GM12878 (cell line): ENCODE measurements around the gene CHCHD3. TPM values are rescaled to one million over a fixed set of nuclear protein-coding genes. Genes with fewer than 3 reads are reported as not detected.

Experiments used
- ATAC-seq: fragments of 200-7000 bp; cut with Tn5 transposase; 3 replicates; pipeline ENCODE4 v1.9.1; 2020; ENCODE audit warnings: mild to moderate bottlenecking, moderate library complexity
- BruUV-seq: library from RNA; stranded (reverse); fragments of 400-500 nt; replicated peaks from 2 replicates; lab custom pipeline; 2021; lab: Mats Ljungman, UMichigan
- CTCF ChIA-PET: fragments of 300-600 bp; sonication (Branson Sonifier 250); formaldehyde crosslinking; extraction: SDS; loops from one replicate; lab custom pipeline; 2021; ENCODE audit warnings: inconsistent platforms; lab: Yijun Ruan, JAX
- POLR2A ChIA-PET: fragments of 350-600 bp; formaldehyde crosslinking; extraction: SDS; loops from one replicate; lab custom pipeline; 2021; ENCODE audit warnings: inconsistent platforms; lab: Charles Lee
- RAD21 ChIA-PET: fragments of 300-600 bp; sonication (Branson Sonifier 250); formaldehyde crosslinking; loops from one replicate; lab custom pipeline; 2023; ENCODE audit warnings: antibody characterized with exemption; ENCODE audit not compliant: unreplicated experiment; lab: Charles Lee
- SMC1A ChIA-PET: fragments of 300-600 bp; sonication (Branson Sonifier 250); formaldehyde crosslinking; loops from one replicate; lab custom pipeline; 2023; ENCODE audit not compliant: unreplicated experiment, uncharacterized antibody; lab: Charles Lee
- DNase-seq: peaks from one replicate; pipeline ENCODE4 v3.0.0-alpha.2; 2011; ENCODE audit warnings: low read depth, low spot score
- FAIRE-seq: peaks from 3 replicates; lab custom pipeline; 2011; peaks lifted over from hg19 to GRCh38; lab: Jason Lieb, UNC
- H2AFZ ChIP-seq: 2 replicates; pipeline ENCODE4 v1.6.0; 2011; ENCODE audit warnings: low read depth, low read length, control low read depth; ENCODE audit not compliant: control insufficient read depth
- H3K27ac ChIP-seq: 2 replicates; pipeline ENCODE4 v1.5.1; 2011; ENCODE audit warnings: control low read depth; ENCODE audit not compliant: control insufficient read depth, insufficient read depth
- H3K27me3 ChIP-seq, 2 experiments: replicated peaks in 1 of 2; 2 replicates each; pipeline versions ENCODE4 v1.6.0 to v1.6.1; 2011; ENCODE audit warnings: low read length in 1 of 2; ENCODE audit not compliant: control insufficient read depth in 2 of 2, insufficient read depth in 2 of 2
- H3K36me3 ChIP-seq, 2 experiments: 2 replicates each; pipeline ENCODE4 v1.5.1; 2011; ENCODE audit warnings: low read length in 1 of 2; ENCODE audit not compliant: control insufficient read depth in 2 of 2, insufficient read depth in 2 of 2
- H3K4me1 ChIP-seq: 2 replicates; pipeline ENCODE4 v1.6.1; 2011; ENCODE audit warnings: mild to moderate bottlenecking, low read length, moderate library complexity, mixed read lengths; ENCODE audit not compliant: control insufficient read depth, insufficient read depth
- H3K4me2 ChIP-seq: 2 replicates; pipeline ENCODE4 v1.6.0; 2011; ENCODE audit warnings: control low read depth; ENCODE audit not compliant: control insufficient read depth, insufficient read depth
- H3K4me3 ChIP-seq: fragments of 200-600 bp; sonication (generic); 2 replicates; pipeline ENCODE4 v1.5.1; 2016
- H3K79me2 ChIP-seq: 2 replicates; pipeline ENCODE4 v1.6.0; 2011; ENCODE audit warnings: low read length; ENCODE audit not compliant: control insufficient read depth, insufficient read depth
- H3K9ac ChIP-seq: 2 replicates; pipeline ENCODE4 v1.8.0; 2011; ENCODE audit warnings: low read length, control low read depth, mixed read lengths; ENCODE audit not compliant: control insufficient read depth, insufficient read depth
- H3K9me3 ChIP-seq: replicated peaks from 3 replicates; pipeline ENCODE4 v1.5.1; 2011; ENCODE audit warnings: mild to moderate bottlenecking, low read length; ENCODE audit not compliant: control insufficient read depth, insufficient read depth
- H4K20me1 ChIP-seq: 2 replicates; pipeline ENCODE4 v1.6.0; 2011; ENCODE audit not compliant: control insufficient read depth, insufficient read depth
- BCL11A ChIP-seq: IDR thresholded peaks from 2 replicates; pipeline ENCODE4 v1.6.1; 2011; ENCODE audit warnings: low read depth, low read length
- FOXK2 ChIP-seq: fragments of 450-650 bp; IDR thresholded peaks from 2 replicates; pipeline ENCODE4 v1.6.1; 2017; ENCODE audit warnings: mild to moderate bottlenecking, moderate library complexity
- HCFC1 ChIP-seq: fragments of 150-350 bp; IDR thresholded peaks from 2 replicates; pipeline ENCODE4 v1.6.1; 2014; ENCODE audit warnings: low read length
- NRF1 ChIP-seq: conservative IDR thresholded peaks from 2 replicates; pipeline ENCODE4 v1.6.1; 2011; ENCODE audit warnings: mild to moderate bottlenecking, low read depth, low read length, improper control_type of control experiment
- RAD21 ChIP-seq: IDR thresholded peaks from 2 replicates; pipeline ENCODE4 v1.6.1; 2011; ENCODE audit warnings: mild to moderate bottlenecking, low read depth, low read length, moderate library complexity; ENCODE audit not compliant: insufficient read depth
- RELA ChIP-seq: fragments of 450-650 bp; IDR thresholded peaks from 2 replicates; pipeline ENCODE4 v1.8.0; 2014; ENCODE audit warnings: borderline replicate concordance; ENCODE audit not compliant: partially characterized antibody
- SMAD1 ChIP-seq: fragments of 450-650 bp; IDR thresholded peaks from 2 replicates; pipeline ENCODE4 v1.6.1; 2018; ENCODE audit warnings: mild to moderate bottlenecking, low read depth; ENCODE audit not compliant: partially characterized antibody
- SUPT20H ChIP-seq: IDR thresholded peaks from 2 replicates; pipeline ENCODE4 v1.6.1; 2011; ENCODE audit warnings: low read depth, mild to moderate bottlenecking, low read length, moderate library complexity, borderline replicate concordance; ENCODE audit not compliant: control insufficient read depth
- ZNF24 ChIP-seq: fragments of 450-650 bp; IDR thresholded peaks from 2 replicates; pipeline ENCODE4 v1.6.1; 2017; ENCODE audit warnings: antibody characterized with exemption, mild to moderate bottlenecking
- ZNF384 ChIP-seq: IDR thresholded peaks from 2 replicates; pipeline ENCODE4 v1.6.1; 2012; ENCODE audit warnings: low read depth, mild to moderate bottlenecking, low read length, improper control_type of control experiment, borderline replicate concordance
- WGBS: methylation state at CpG from one replicate; pipeline ENCODE4 v1.1.6; 2016; ENCODE audit warnings: low lambda C conversion rate; ENCODE audit not compliant: insufficient replicate concordance, insufficient coverage; ENCODE audit errors: missing lambda C conversion rate; 5-methylcytosine and 5-hydroxymethylcytosine counted together
- in situ Hi-C: fragments of 300-500 bp; cut with MboI; formaldehyde crosslinking; loops from 9 replicates; pipeline ENCODE4 v1.14.3; 2018; ENCODE audit warnings: mixed read lengths
- intact Hi-C: fragments of 100-400 bp; cut with micrococcal nuclease; formaldehyde crosslinking; loops from one replicate; pipeline ENCODE4 v1.14.2; 2022; ENCODE audit not compliant: unreplicated experiment
- polyA plus RNA-seq, 11 experiments: library from polyadenylated mRNA; depleted of rRNA in 4 of 11; unstranded in 6 of 11; stranded (reverse) in 5 of 11; fragments of >200 nt; fragmentation: Nextera tagmentation in 4 of 11; fragmentation: Illumina TruSeq in 1 of 11; extraction: Ambion mirVana in 4 of 11; extraction: Trizol in 1 of 11; gene quantifications; 1 replicate in 1 of 11; 2 replicates in 10 of 11; pipeline versions ENCODE4 v1.2.1 to v1.2.3, GENCODE V29; 2011 to 2016; ENCODE audit warnings: inconsistent platforms in 2 of 11, missing spikeins in 2 of 11, low read depth in 1 of 11
- total RNA-seq, 4 experiments: library from RNA; depleted of rRNA in 3 of 4; stranded (reverse); fragments of >200 nt in 3 of 4; fragmentation: Illumina TruSeq in 1 of 4; extraction: Trizol in 1 of 4; gene quantifications; 2 replicates each; pipeline versions ENCODE4 v1.2.1 to v1.2.3, GENCODE V29; 2013 to 2021
- TF ChIP-seq, protein P1 (sequence below): fragments of 450-650 bp; IDR thresholded peaks from 2 replicates; pipeline ENCODE4 v1.6.1; 2017; ENCODE audit warnings: low read depth, mild to moderate bottlenecking, moderate library complexity
- TF ChIP-seq, protein P2 (sequence below): IDR thresholded peaks from 2 replicates; pipeline ENCODE4 v1.6.1; 2011; ENCODE audit warnings: low read depth, mild to moderate bottlenecking, low read length, moderate library complexity, borderline replicate concordance; ENCODE audit errors: extremely low read depth

The CHCHD3 gene
- total and polyA plus RNA-seq, 10 of the 15 experiments (the other 5 are each of a cell fraction or from before 2014, with no cell fraction given), result 38.3 to 178 (median 96.2) TPM

DNA sequence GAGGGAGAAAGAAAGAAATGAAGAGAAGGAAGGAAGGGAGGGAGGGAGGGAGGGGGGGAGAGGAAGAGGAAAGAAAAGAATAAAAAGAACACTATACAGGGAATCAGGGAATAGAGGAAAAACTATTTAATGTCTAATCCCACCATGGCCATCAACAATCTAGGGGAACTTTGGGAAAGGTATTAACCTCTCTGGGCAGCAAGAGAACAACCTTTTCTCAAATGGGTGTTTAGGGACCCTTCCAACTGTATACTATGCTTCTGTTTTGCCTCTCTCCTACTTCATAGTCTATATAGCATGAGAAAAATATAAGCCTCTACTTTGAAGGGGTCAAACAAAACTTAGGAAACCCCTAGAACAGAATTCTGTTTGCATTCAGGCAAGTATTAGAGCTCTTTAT, 54.5 kb downstream of the CHCHD3 start (continued):
- TF ChIP-seq, protein P1, sequence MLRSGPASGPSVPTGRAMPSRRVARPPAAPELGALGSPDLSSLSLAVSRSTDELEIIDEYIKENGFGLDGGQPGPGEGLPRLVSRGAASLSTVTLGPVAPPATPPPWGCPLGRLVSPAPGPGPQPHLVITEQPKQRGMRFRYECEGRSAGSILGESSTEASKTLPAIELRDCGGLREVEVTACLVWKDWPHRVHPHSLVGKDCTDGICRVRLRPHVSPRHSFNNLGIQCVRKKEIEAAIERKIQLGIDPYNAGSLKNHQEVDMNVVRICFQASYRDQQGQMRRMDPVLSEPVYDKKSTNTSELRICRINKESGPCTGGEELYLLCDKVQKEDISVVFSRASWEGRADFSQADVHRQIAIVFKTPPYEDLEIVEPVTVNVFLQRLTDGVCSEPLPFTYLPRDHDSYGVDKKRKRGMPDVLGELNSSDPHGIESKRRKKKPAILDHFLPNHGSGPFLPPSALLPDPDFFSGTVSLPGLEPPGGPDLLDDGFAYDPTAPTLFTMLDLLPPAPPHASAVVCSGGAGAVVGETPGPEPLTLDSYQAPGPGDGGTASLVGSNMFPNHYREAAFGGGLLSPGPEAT, result no peak
- no peak for TF ChIP-seq ZNF384
- no peak for TF ChIP-seq SUPT20H
- no peak for TF ChIP-seq BCL11A
- no peak for TF ChIP-seq HCFC1
- no peak for TF ChIP-seq NRF1
- TF ChIP-seq RAD21, result no peak
- no peak for TF ChIP-seq RELA
- TF ChIP-seq, protein P2, sequence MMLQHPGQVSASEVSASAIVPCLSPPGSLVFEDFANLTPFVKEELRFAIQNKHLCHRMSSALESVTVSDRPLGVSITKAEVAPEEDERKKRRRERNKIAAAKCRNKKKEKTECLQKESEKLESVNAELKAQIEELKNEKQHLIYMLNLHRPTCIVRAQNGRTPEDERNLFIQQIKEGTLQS, result no peak
- no peak for TF ChIP-seq FOXK2

DNA sequence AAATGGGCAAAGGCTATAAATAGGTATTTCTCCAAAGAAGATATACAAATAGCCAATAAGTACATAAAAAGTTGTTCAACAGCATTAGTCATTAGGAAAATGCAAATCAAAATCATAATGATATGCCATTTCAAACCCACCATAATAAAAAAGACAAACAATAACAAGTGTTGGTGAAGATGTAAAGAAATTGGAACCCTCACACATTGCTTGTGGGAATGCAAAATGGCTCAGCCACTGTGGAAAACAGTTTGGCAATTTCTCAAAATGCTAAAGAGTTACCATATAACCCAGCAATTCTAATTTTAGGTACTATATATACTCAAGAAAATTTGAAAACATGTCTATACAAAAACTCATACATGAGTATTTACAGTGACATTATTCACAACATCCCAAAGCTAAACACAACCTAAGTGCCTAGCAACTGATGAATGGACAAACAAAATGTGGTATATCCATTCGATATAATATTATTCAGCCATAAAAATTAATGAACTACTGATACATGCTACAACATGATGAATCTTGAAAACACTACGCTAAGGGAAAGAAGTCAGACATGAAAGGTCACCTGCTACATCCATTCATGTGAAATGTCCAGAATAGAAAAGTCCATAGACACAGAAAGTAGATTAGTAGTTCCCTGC, 55.6 kb downstream of the CHCHD3 start:
- SMC1A ChIA-PET, result no interaction called here
- no peak for ATAC-seq

More for the DNA sequence above, 55.6 kb downstream of the CHCHD3 start:
- Histone ChIP-seq H3K27ac (no peak overlapping the region), H4K20me1 (no peaks in the 10 kb centered on the region), H3K4me1 (no peaks in the 10 kb centered on the region), H3K9me3 (no peaks in the 10 kb centered on the region; the same call in 1 of the 3 replicates), H3K79me2 (no peaks in the 10 kb centered on the region; the same call in 1 of the 2 replicates), H3K9ac (no peak overlapping the region), H3K27me3 (no peaks in the 10 kb centered on the region), H3K36me3 (peaks cover 0 to 3% of the 10 kb centered on the region in 2 experiments; a peak in 1 of 4 replicates), H2AFZ (no peak overlapping the region), H3K4me2 (no peak overlapping the region), H3K4me3 (no peak overlapping the region)
- ChIA-PET POLR2A (no interaction called here), CTCF (no interaction called here), RAD21 (no interaction called here)
- 100% methylated on average over 2 of the region's 2 CpGs for WGBS
- intact Hi-C loops, result no loop called here
- BruUV-seq, result no TSS peak
- in situ Hi-C loops, result no loop called here
- TF ChIP-seq ZNF24 (no peak), SMAD1 (no peak)
- FAIRE-seq, result no peak
- DNase-seq, result no peak
